H9 (cell line): ENCODE data around the gene PLN. TPM values are rescaled to one million over a fixed set of nuclear protein-coding genes. Genes with fewer than 3 reads are reported as not detected.

Source experiments
- DNase-seq: peaks from one replicate; pipeline ENCODE4 v3.0.0-alpha.2; 2017
- H2AFZ ChIP-seq: one replicate; pipeline ENCODE4 v1.6.1; 2013; ENCODE audit warnings: mild to moderate bottlenecking, low read length, control low read depth, moderate library complexity
- H2AK5ac ChIP-seq: 2 replicates; pipeline ENCODE4 v1.6.1; 2013; ENCODE audit warnings: low read length, control low read depth, mixed read lengths; ENCODE audit not compliant: insufficient read length
- H2BK120ac ChIP-seq: one replicate; pipeline ENCODE4 v1.6.1; 2013; ENCODE audit warnings: low read depth, mild to moderate bottlenecking, low read length, control low read depth, inconsistent platforms; ENCODE audit not compliant: poor library complexity, severe bottlenecking
- H2BK12ac ChIP-seq: 2 replicates; pipeline ENCODE4 v1.6.1; 2013; ENCODE audit warnings: low read length, control low read depth, mixed read lengths, low read depth; ENCODE audit not compliant: insufficient read length
- H2BK15ac ChIP-seq: 2 replicates; pipeline ENCODE4 v1.6.1; 2013; ENCODE audit warnings: low read depth, low read length, control low read depth
- H2BK20ac ChIP-seq: one replicate; pipeline ENCODE4 v1.6.1; 2013; ENCODE audit warnings: low read depth, mild to moderate bottlenecking, low read length, control low read depth, inconsistent platforms; ENCODE audit not compliant: poor library complexity, severe bottlenecking
- H2BK5ac ChIP-seq: 2 replicates; pipeline ENCODE4 v1.6.1; 2013; ENCODE audit warnings: low read length, control low read depth, mixed read lengths; ENCODE audit not compliant: insufficient read length
- H3K14ac ChIP-seq: 2 replicates; pipeline ENCODE4 v1.6.1; 2013; ENCODE audit warnings: low read length, control low read depth; ENCODE audit not compliant: insufficient read depth
- H3K18ac ChIP-seq: 2 replicates; pipeline ENCODE4 v1.6.1; 2013; ENCODE audit warnings: low read depth, mild to moderate bottlenecking, mixed read lengths, low read length, control low read depth; ENCODE audit not compliant: insufficient read length
- H3K23ac ChIP-seq: 2 replicates; pipeline ENCODE4 v1.6.1; 2013; ENCODE audit warnings: low read length, control low read depth, mixed read lengths, low read depth; ENCODE audit not compliant: insufficient read length
- H3K23me2 ChIP-seq: 2 replicates; pipeline ENCODE4 v1.6.1; 2013; ENCODE audit warnings: low read depth, mild to moderate bottlenecking, mixed read lengths, low read length, control low read depth; ENCODE audit not compliant: insufficient read length, poor library complexity, severe bottlenecking
- H3K27ac ChIP-seq: 2 replicates; pipeline ENCODE4 v1.5.1; 2013; ENCODE audit warnings: low read length, control low read depth, mixed read lengths, low read depth; ENCODE audit not compliant: insufficient read length
- H3K27me3 ChIP-seq: 2 replicates; pipeline ENCODE4 v1.6.1; 2013; ENCODE audit warnings: low read length, control low read depth, inconsistent platforms; ENCODE audit not compliant: insufficient read depth
- H3K4ac ChIP-seq: 2 replicates; pipeline ENCODE4 v1.6.1; 2013; ENCODE audit warnings: low read depth, mild to moderate bottlenecking, control low read depth, inconsistent platforms, low read length, moderate library complexity
- H3K4me1 ChIP-seq: 2 replicates; pipeline ENCODE4 v1.6.1; 2013; ENCODE audit warnings: low read length, control low read depth, inconsistent platforms; ENCODE audit not compliant: insufficient read depth
- H3K4me2 ChIP-seq: 2 replicates; pipeline ENCODE4 v1.6.1; 2013; ENCODE audit warnings: low read length, control low read depth, mixed read lengths; ENCODE audit not compliant: insufficient read length, insufficient read depth
- H3K56ac ChIP-seq: 2 replicates; pipeline ENCODE4 v1.6.1; 2013; ENCODE audit warnings: low read depth, mild to moderate bottlenecking, mixed read lengths, low read length, control low read depth; ENCODE audit not compliant: insufficient read length
- H3K79me1 ChIP-seq: 2 replicates; pipeline ENCODE4 v1.6.1; 2013; ENCODE audit warnings: low read depth, mild to moderate bottlenecking, moderate library complexity, low read length, control low read depth, inconsistent platforms; ENCODE audit not compliant: insufficient read depth, poor library complexity, severe bottlenecking
- H3K79me2 ChIP-seq: 2 replicates; pipeline ENCODE4 v1.6.1; 2013; ENCODE audit warnings: low read length, control low read depth, inconsistent platforms; ENCODE audit not compliant: insufficient read depth
- H3K9ac ChIP-seq: 2 replicates; pipeline ENCODE4 v1.6.1; 2013; ENCODE audit warnings: low read length, control low read depth, mixed read lengths; ENCODE audit not compliant: insufficient read length; ENCODE audit errors: extremely low read depth
- H3K9me3 ChIP-seq: one replicate; pipeline ENCODE4 v1.6.1; 2013; ENCODE audit warnings: low read depth, low read length, inconsistent platforms; ENCODE audit not compliant: control insufficient read depth
- H3T11ph ChIP-seq: one replicate; pipeline ENCODE4 v1.6.1; 2013; ENCODE audit warnings: mild to moderate bottlenecking, low read length, control low read depth, inconsistent platforms
- H4K20me1 ChIP-seq: one replicate; pipeline ENCODE4 v1.6.1; 2013; ENCODE audit not compliant: control insufficient read depth, insufficient read length, insufficient read depth
- H4K5ac ChIP-seq: 2 replicates; pipeline ENCODE4 v1.6.1; 2013; ENCODE audit warnings: low read depth, mild to moderate bottlenecking, mixed read lengths, low read length, control low read depth; ENCODE audit not compliant: insufficient read length
- H4K8ac ChIP-seq: replicated peaks from 2 replicates; pipeline ENCODE4 v1.6.1; 2013; ENCODE audit warnings: low read length, control low read depth, mixed read lengths, low read depth; ENCODE audit not compliant: insufficient read length
- H4K91ac ChIP-seq: 2 replicates; pipeline ENCODE4 v1.6.1; 2013; ENCODE audit warnings: low read depth, mild to moderate bottlenecking, moderate library complexity, mixed read lengths, low read length, control low read depth; ENCODE audit not compliant: insufficient read length
- H3K27ac Mint-ChIP-seq, 3 experiments: 2 replicates in 2 of 3; 3 replicates in 1 of 3; pipeline ENCODE4 v1.8.0; 2020 to 2021; ENCODE audit warnings: mixed read lengths in 3 of 3, mild to moderate bottlenecking in 1 of 3, moderate library complexity in 1 of 3
- H3K27me3 Mint-ChIP-seq: 2 replicates; pipeline ENCODE4 v1.8.0; 2021; ENCODE audit warnings: low read depth, mild to moderate bottlenecking, moderate library complexity, mixed read lengths
- H3K36me3 Mint-ChIP-seq, 3 experiments: 2 replicates in 2 of 3; 3 replicates in 1 of 3; pipeline ENCODE4 v1.8.0; 2020 to 2021; ENCODE audit warnings: low read depth in 3 of 3, mixed read lengths in 3 of 3; ENCODE audit not compliant: insufficient read depth in 1 of 3
- H3K4me1 Mint-ChIP-seq, 2 experiments: 2 replicates each; pipeline ENCODE4 v1.8.0; 2020; ENCODE audit warnings: mixed read lengths in 2 of 2
- H3K4me3 Mint-ChIP-seq, 2 experiments: 2 replicates in 1 of 2; 3 replicates in 1 of 2; pipeline ENCODE4 v1.8.0; 2020 to 2021; ENCODE audit warnings: mild to moderate bottlenecking in 2 of 2, mixed read lengths in 2 of 2, moderate library complexity in 1 of 2
- H3K9me3 Mint-ChIP-seq, 2 experiments: 2 replicates in 1 of 2; 3 replicates in 1 of 2; pipeline ENCODE4 v1.8.0; 2020; ENCODE audit warnings: mild to moderate bottlenecking in 2 of 2, mixed read lengths in 2 of 2, moderate library complexity in 1 of 2
- CTCF ChIP-seq: fragments of 200-600 bp; sonication (generic); conservative IDR thresholded peaks from 3 replicates; pipeline ENCODE4 v1.8.0; 2021; ENCODE audit warnings: antibody characterized with exemption, mild to moderate bottlenecking
- WGBS: extraction: QIAGEN DNeasy Blood & Tissue Kit; methylation state at CpG from one replicate; pipeline ENCODE4 v1.1.7; 2013; ENCODE audit warnings: missing lambda C conversion rate, low lambda C conversion rate, mixed read lengths; ENCODE audit not compliant: insufficient read length; ENCODE audit errors: extremely low coverage; 5-methylcytosine and 5-hydroxymethylcytosine counted together
- total RNA-seq: library from RNA; stranded (reverse); gene quantifications from 2 replicates; pipeline ENCODE4 v1.2.1, GENCODE V29; 2021

PLN gene
- total RNA-seq, 1 experiment from 2014 or later, result not detected

- Histone ChIP-seq H4K5ac (no peak overlapping the region), H4K8ac (no peak overlapping the region), H2AK5ac (no peak overlapping the region), H3K27ac (no peak overlapping the region), H4K91ac (no peak overlapping the region), H3T11ph (no peak overlapping the region), H3K23ac (no peak overlapping the region), H3K18ac (no peak overlapping the region), H2BK15ac (no peak overlapping the region), H3K56ac (no peak overlapping the region), H3K9me3 (no peaks in the 10 kb centered on the region), H3K79me1 (no peaks in the 10 kb centered on the region), H3K79me2 (no peaks in the 10 kb centered on the region), H3K4me2 (no peak overlapping the region), H3K4ac (no peak overlapping the region), H3K23me2 (no peaks in the 10 kb centered on the region), H3K9ac (no peak overlapping the region), H3K4me1 (no peaks in the 10 kb centered on the region), H2AFZ (no peak overlapping the region), H2BK20ac (no peak overlapping the region), H3K14ac (no peak overlapping the region), H2BK5ac (no peak overlapping the region), H2BK120ac (no peak overlapping the region), H4K20me1 (no peaks in the 10 kb centered on the region), H3K27me3 (no peaks in the 10 kb centered on the region), H2BK12ac (no peak overlapping the region)
- no peak overlapping the region for H3K4me3 Mint-ChIP-seq
- peaks cover 2 to 7% of the 10 kb centered on the region in 2 experiments; a peak in 3 of 4 replicates for H3K4me1 Mint-ChIP-seq
- no peaks in the 10 kb centered on the region for H3K27me3 Mint-ChIP-seq
- peak; percentile 72 for TF ChIP-seq CTCF
- H3K27ac Mint-ChIP-seq, result peak overlapping the region in 1 of 3 experiments; percentile 38; a peak in 1 of 7 replicates
- H3K36me3 Mint-ChIP-seq, result no peaks in the 10 kb centered on the region
- no peaks in the 10 kb centered on the region for H3K9me3 Mint-ChIP-seq
- no peak for DNase-seq
- WGBS, result 100% methylated on average over 1 of the region's 3 CpGs
Measured at GRCh38 chr6:118551063-118552053, 3.3 kb downstream of the PLN start.
